H9 (cell line): Measurements from ENCODE around the gene TMCC1. TPM values are rescaled to one million over a fixed set of nuclear protein-coding genes. Genes with fewer than 3 reads are reported as not detected.

Experiments
- DNase-seq: peaks from one replicate; pipeline ENCODE4 v3.0.0-alpha.2; 2017
- H2AFZ ChIP-seq: one replicate; pipeline ENCODE4 v1.6.1; 2013; ENCODE audit warnings: mild to moderate bottlenecking, low read length, control low read depth, moderate library complexity
- H2AK5ac ChIP-seq: 2 replicates; pipeline ENCODE4 v1.6.1; 2013; ENCODE audit warnings: low read length, control low read depth, mixed read lengths; ENCODE audit not compliant: insufficient read length
- H2BK120ac ChIP-seq: one replicate; pipeline ENCODE4 v1.6.1; 2013; ENCODE audit warnings: low read depth, mild to moderate bottlenecking, low read length, control low read depth, inconsistent platforms; ENCODE audit not compliant: poor library complexity, severe bottlenecking
- H2BK12ac ChIP-seq: 2 replicates; pipeline ENCODE4 v1.6.1; 2013; ENCODE audit warnings: low read length, control low read depth, mixed read lengths, low read depth; ENCODE audit not compliant: insufficient read length
- H2BK15ac ChIP-seq: 2 replicates; pipeline ENCODE4 v1.6.1; 2013; ENCODE audit warnings: low read depth, low read length, control low read depth
- H2BK20ac ChIP-seq: one replicate; pipeline ENCODE4 v1.6.1; 2013; ENCODE audit warnings: low read depth, mild to moderate bottlenecking, low read length, control low read depth, inconsistent platforms; ENCODE audit not compliant: poor library complexity, severe bottlenecking
- H2BK5ac ChIP-seq: 2 replicates; pipeline ENCODE4 v1.6.1; 2013; ENCODE audit warnings: low read length, control low read depth, mixed read lengths; ENCODE audit not compliant: insufficient read length
- H3K14ac ChIP-seq: 2 replicates; pipeline ENCODE4 v1.6.1; 2013; ENCODE audit warnings: low read length, control low read depth; ENCODE audit not compliant: insufficient read depth
- H3K18ac ChIP-seq: 2 replicates; pipeline ENCODE4 v1.6.1; 2013; ENCODE audit warnings: low read depth, mild to moderate bottlenecking, mixed read lengths, low read length, control low read depth; ENCODE audit not compliant: insufficient read length
- H3K23ac ChIP-seq: 2 replicates; pipeline ENCODE4 v1.6.1; 2013; ENCODE audit warnings: low read length, control low read depth, mixed read lengths, low read depth; ENCODE audit not compliant: insufficient read length
- H3K23me2 ChIP-seq: 2 replicates; pipeline ENCODE4 v1.6.1; 2013; ENCODE audit warnings: low read depth, mild to moderate bottlenecking, mixed read lengths, low read length, control low read depth; ENCODE audit not compliant: insufficient read length, poor library complexity, severe bottlenecking
- H3K27ac ChIP-seq: 2 replicates; pipeline ENCODE4 v1.5.1; 2013; ENCODE audit warnings: low read length, control low read depth, mixed read lengths, low read depth; ENCODE audit not compliant: insufficient read length
- H3K27me3 ChIP-seq: 2 replicates; pipeline ENCODE4 v1.6.1; 2013; ENCODE audit warnings: low read length, control low read depth, inconsistent platforms; ENCODE audit not compliant: insufficient read depth
- H3K4ac ChIP-seq: 2 replicates; pipeline ENCODE4 v1.6.1; 2013; ENCODE audit warnings: low read depth, mild to moderate bottlenecking, control low read depth, inconsistent platforms, low read length, moderate library complexity
- H3K4me1 ChIP-seq: 2 replicates; pipeline ENCODE4 v1.6.1; 2013; ENCODE audit warnings: low read length, control low read depth, inconsistent platforms; ENCODE audit not compliant: insufficient read depth
- H3K4me2 ChIP-seq: 2 replicates; pipeline ENCODE4 v1.6.1; 2013; ENCODE audit warnings: low read length, control low read depth, mixed read lengths; ENCODE audit not compliant: insufficient read length, insufficient read depth
- H3K56ac ChIP-seq: 2 replicates; pipeline ENCODE4 v1.6.1; 2013; ENCODE audit warnings: low read depth, mild to moderate bottlenecking, mixed read lengths, low read length, control low read depth; ENCODE audit not compliant: insufficient read length
- H3K79me1 ChIP-seq: 2 replicates; pipeline ENCODE4 v1.6.1; 2013; ENCODE audit warnings: low read depth, mild to moderate bottlenecking, moderate library complexity, low read length, control low read depth, inconsistent platforms; ENCODE audit not compliant: insufficient read depth, poor library complexity, severe bottlenecking
- H3K79me2 ChIP-seq: 2 replicates; pipeline ENCODE4 v1.6.1; 2013; ENCODE audit warnings: low read length, control low read depth, inconsistent platforms; ENCODE audit not compliant: insufficient read depth
- H3K9ac ChIP-seq: 2 replicates; pipeline ENCODE4 v1.6.1; 2013; ENCODE audit warnings: low read length, control low read depth, mixed read lengths; ENCODE audit not compliant: insufficient read length; ENCODE audit errors: extremely low read depth
- H3K9me3 ChIP-seq: one replicate; pipeline ENCODE4 v1.6.1; 2013; ENCODE audit warnings: low read depth, low read length, inconsistent platforms; ENCODE audit not compliant: control insufficient read depth
- H3T11ph ChIP-seq: one replicate; pipeline ENCODE4 v1.6.1; 2013; ENCODE audit warnings: mild to moderate bottlenecking, low read length, control low read depth, inconsistent platforms
- H4K20me1 ChIP-seq: one replicate; pipeline ENCODE4 v1.6.1; 2013; ENCODE audit not compliant: control insufficient read depth, insufficient read length, insufficient read depth
- H4K5ac ChIP-seq: 2 replicates; pipeline ENCODE4 v1.6.1; 2013; ENCODE audit warnings: low read depth, mild to moderate bottlenecking, mixed read lengths, low read length, control low read depth; ENCODE audit not compliant: insufficient read length
- H4K8ac ChIP-seq: replicated peaks from 2 replicates; pipeline ENCODE4 v1.6.1; 2013; ENCODE audit warnings: low read length, control low read depth, mixed read lengths, low read depth; ENCODE audit not compliant: insufficient read length
- H4K91ac ChIP-seq: 2 replicates; pipeline ENCODE4 v1.6.1; 2013; ENCODE audit warnings: low read depth, mild to moderate bottlenecking, moderate library complexity, mixed read lengths, low read length, control low read depth; ENCODE audit not compliant: insufficient read length
- H3K27ac Mint-ChIP-seq, 3 experiments: 2 replicates in 2 of 3; 3 replicates in 1 of 3; pipeline ENCODE4 v1.8.0; 2020 to 2021; ENCODE audit warnings: mixed read lengths in 3 of 3, mild to moderate bottlenecking in 1 of 3, moderate library complexity in 1 of 3
- H3K27me3 Mint-ChIP-seq: 2 replicates; pipeline ENCODE4 v1.8.0; 2021; ENCODE audit warnings: low read depth, mild to moderate bottlenecking, moderate library complexity, mixed read lengths
- H3K36me3 Mint-ChIP-seq, 3 experiments: 2 replicates in 2 of 3; 3 replicates in 1 of 3; pipeline ENCODE4 v1.8.0; 2020 to 2021; ENCODE audit warnings: low read depth in 3 of 3, mixed read lengths in 3 of 3; ENCODE audit not compliant: insufficient read depth in 1 of 3
- H3K4me1 Mint-ChIP-seq, 2 experiments: 2 replicates each; pipeline ENCODE4 v1.8.0; 2020; ENCODE audit warnings: mixed read lengths in 2 of 2
- H3K4me3 Mint-ChIP-seq, 2 experiments: 2 replicates in 1 of 2; 3 replicates in 1 of 2; pipeline ENCODE4 v1.8.0; 2020 to 2021; ENCODE audit warnings: mild to moderate bottlenecking in 2 of 2, mixed read lengths in 2 of 2, moderate library complexity in 1 of 2
- H3K9me3 Mint-ChIP-seq, 2 experiments: 2 replicates in 1 of 2; 3 replicates in 1 of 2; pipeline ENCODE4 v1.8.0; 2020; ENCODE audit warnings: mild to moderate bottlenecking in 2 of 2, mixed read lengths in 2 of 2, moderate library complexity in 1 of 2
- CTCF ChIP-seq: fragments of 200-600 bp; sonication (generic); conservative IDR thresholded peaks from 3 replicates; pipeline ENCODE4 v1.8.0; 2021; ENCODE audit warnings: antibody characterized with exemption, mild to moderate bottlenecking
- WGBS: extraction: QIAGEN DNeasy Blood & Tissue Kit; methylation state at CpG from one replicate; pipeline ENCODE4 v1.1.7; 2013; ENCODE audit warnings: missing lambda C conversion rate, low lambda C conversion rate, mixed read lengths; ENCODE audit not compliant: insufficient read length; ENCODE audit errors: extremely low coverage; 5-methylcytosine and 5-hydroxymethylcytosine counted together
- total RNA-seq: library from RNA; stranded (reverse); gene quantifications from 2 replicates; pipeline ENCODE4 v1.2.1, GENCODE V29; 2021

Gene TMCC1
- total RNA-seq, 1 experiment from 2014 or later, result 24.4 TPM

DNA sequence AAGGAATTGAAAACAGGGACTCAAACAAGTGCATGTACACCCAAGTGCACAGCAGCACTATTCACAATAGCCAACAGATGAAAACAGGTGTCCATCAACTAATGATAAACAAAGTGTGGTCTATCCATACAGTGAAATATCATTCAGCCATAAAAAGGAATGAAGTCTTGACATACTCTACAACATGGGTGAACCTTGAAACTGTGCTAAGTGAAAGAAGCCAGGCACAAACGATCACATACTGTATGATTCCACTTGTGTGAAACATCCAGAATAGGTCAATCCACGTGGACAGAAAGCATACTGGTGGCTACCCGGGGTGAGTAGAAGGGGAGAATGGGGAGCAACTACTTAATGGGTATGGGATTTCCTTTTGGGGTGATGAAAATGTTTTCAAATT is 257.4 kb downstream of the TMCC1 start:
- Histone ChIP-seq H3K4ac (no peak overlapping the region), H4K5ac (no peak overlapping the region), H3K79me1 (no peaks in the 10 kb centered on the region), H2BK120ac (no peak overlapping the region), H3K23me2 (no peaks in the 10 kb centered on the region), H3K79me2 (no peaks in the 10 kb centered on the region), H4K20me1 (no peaks in the 10 kb centered on the region), H2AK5ac (no peak overlapping the region), H2BK20ac (no peak overlapping the region), H3K4me1 (no peaks in the 10 kb centered on the region), H3K23ac (no peak overlapping the region), H3K4me2 (no peak overlapping the region), H3K9me3 (no peaks in the 10 kb centered on the region), H4K91ac (no peak overlapping the region), H3K56ac (no peak overlapping the region), H3K14ac (no peak overlapping the region), H2AFZ (no peak overlapping the region), H2BK12ac (no peak overlapping the region), H2BK15ac (no peak overlapping the region), H3K18ac (no peak overlapping the region), H3K9ac (no peak overlapping the region), H3T11ph (no peak overlapping the region), H3K27me3 (no peaks in the 10 kb centered on the region), H4K8ac (no peak overlapping the region), H2BK5ac (no peak overlapping the region), H3K27ac (no peak overlapping the region)
- H3K4me1 Mint-ChIP-seq, result peaks cover 10 to 14% of the 10 kb centered on the region in 2 experiments
- WGBS, result no CpG with 5 or more reads among the region's 3 CpGs
- no peak overlapping the region for H3K4me3 Mint-ChIP-seq
- H3K36me3 Mint-ChIP-seq, result peaks cover 1 to 15% (median 1%) of the 10 kb centered on the region in 3 experiments; a peak in 5 of 7 replicates
- peaks cover 9 to 15% of the 10 kb centered on the region in 2 experiments for H3K9me3 Mint-ChIP-seq
- no peak overlapping the region for H3K27ac Mint-ChIP-seq
- no peak for DNase-seq
- no peak for TF ChIP-seq CTCF
- no peaks in the 10 kb centered on the region; the same call in 1 of the 2 replicates for H3K27me3 Mint-ChIP-seq
